ENCODE results near the gene TPRG1L. TPM values are rescaled to one million over a fixed set of nuclear protein-coding genes. Genes with fewer than 3 reads are reported as not detected.

Gene TPRG1L
- total RNA-seq, 1 donor from 2014 or later, result 33.7 TPM

DNA sequence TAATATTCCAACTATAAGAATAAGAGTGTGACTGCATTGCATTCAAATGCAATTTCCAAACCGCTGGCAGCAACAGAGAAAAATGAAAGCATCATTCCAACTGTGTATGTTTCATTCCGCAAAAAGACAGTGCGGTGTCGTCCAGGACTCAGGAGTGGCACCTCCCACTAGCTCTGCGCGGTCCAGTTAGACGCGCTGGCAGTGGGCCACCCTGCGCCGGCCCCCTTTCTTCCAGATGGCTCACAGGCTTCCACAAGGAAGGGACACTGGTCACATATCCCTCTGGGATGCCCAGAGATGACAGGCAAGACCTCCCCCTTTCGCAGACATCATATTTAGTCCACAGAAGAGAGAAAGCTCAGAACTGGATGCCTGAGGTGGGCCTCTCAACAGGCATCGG is 13.2 kb downstream of the TPRG1L start:
- H3K27me3 Mint-ChIP-seq (ENCODE audit: low read depth, unreplicated experiment), result no peaks in the 10 kb centered on the region
- Histone ChIP-seq H3K79me2 (ENCODE audit: insufficient read depth, low read length) (no peaks in the 10 kb centered on the region), H3K4me1 (ENCODE audit: insufficient read depth, low read length) (no peaks in the 10 kb centered on the region), H3K9ac (ENCODE audit: low read length) (no peak overlapping the region), H3K4me2 (ENCODE audit: low read length) (no peak overlapping the region), H3K27me3 (ENCODE audit: insufficient read depth, low read length) (no peaks in the 10 kb centered on the region), H2AFZ (ENCODE audit: low read depth, low read length) (no peak overlapping the region), H4K20me1 (ENCODE audit: insufficient read depth, low read length) (no peaks in the 10 kb centered on the region), H3K4me3 (ENCODE audit: insufficient read depth, low read depth, low read length) (no peak overlapping the region), H3K27ac (ENCODE audit: low read depth, low read length) (no peak overlapping the region), H3K9me3 (ENCODE audit: insufficient read depth, low read depth, low read length) (no peaks in the 10 kb centered on the region), H3K36me3 (ENCODE audit: insufficient read depth, low read length) (peaks cover 11% of the 10 kb centered on the region)
- H3K36me3 Mint-ChIP-seq (ENCODE audit: low read depth, unreplicated experiment), result peaks cover 18% of the 10 kb centered on the region
- H3K4me1 Mint-ChIP-seq (ENCODE audit: low read depth, unreplicated experiment), result peaks cover 2% of the 10 kb centered on the region
- FAIRE-seq, result no peak
- no peaks in the 10 kb centered on the region for H3K9me3 Mint-ChIP-seq (ENCODE audit: unreplicated experiment)
- no peak for TF ChIP-seq EZH2 (IDR thresholded peaks at IDR 0.05; ENCODE audit: insufficient read depth, low read length)
- TF ChIP-seq, protein P1, sequence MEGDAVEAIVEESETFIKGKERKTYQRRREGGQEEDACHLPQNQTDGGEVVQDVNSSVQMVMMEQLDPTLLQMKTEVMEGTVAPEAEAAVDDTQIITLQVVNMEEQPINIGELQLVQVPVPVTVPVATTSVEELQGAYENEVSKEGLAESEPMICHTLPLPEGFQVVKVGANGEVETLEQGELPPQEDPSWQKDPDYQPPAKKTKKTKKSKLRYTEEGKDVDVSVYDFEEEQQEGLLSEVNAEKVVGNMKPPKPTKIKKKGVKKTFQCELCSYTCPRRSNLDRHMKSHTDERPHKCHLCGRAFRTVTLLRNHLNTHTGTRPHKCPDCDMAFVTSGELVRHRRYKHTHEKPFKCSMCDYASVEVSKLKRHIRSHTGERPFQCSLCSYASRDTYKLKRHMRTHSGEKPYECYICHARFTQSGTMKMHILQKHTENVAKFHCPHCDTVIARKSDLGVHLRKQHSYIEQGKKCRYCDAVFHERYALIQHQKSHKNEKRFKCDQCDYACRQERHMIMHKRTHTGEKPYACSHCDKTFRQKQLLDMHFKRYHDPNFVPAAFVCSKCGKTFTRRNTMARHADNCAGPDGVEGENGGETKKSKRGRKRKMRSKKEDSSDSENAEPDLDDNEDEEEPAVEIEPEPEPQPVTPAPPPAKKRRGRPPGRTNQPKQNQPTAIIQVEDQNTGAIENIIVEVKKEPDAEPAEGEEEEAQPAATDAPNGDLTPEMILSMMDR (IDR thresholded peaks at IDR 0.05; ENCODE audit: insufficient read depth, low read depth, low read length), result no peak
- DNase-seq (ENCODE audit: low read depth), result no peak
- H3K27ac Mint-ChIP-seq (ENCODE audit: unreplicated experiment), result no peak overlapping the region
- no peak overlapping the region for H3K4me3 Mint-ChIP-seq (ENCODE audit: unreplicated experiment)

DNA sequence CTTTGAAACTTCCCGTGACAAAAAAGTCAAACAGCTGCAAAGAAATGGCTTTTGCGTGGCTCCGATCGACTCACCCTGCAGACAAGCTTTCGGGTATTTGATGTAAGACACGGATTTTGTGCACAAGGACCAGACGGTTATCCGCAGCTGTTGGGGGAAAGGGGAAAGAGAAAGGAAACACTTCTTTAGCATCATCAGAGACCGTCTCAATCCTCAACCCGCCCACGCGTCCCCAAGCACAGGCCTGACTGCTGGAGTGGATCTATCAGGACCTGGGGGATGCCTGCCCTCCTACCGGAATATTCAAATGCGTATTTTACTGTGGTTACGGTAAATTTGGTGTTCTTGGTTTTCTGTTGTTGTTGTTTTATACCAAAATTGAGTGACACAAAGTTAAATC is 13.9 kb downstream of the TPRG1L start:
- no peaks in the 10 kb centered on the region for H3K9me3 Mint-ChIP-seq (ENCODE audit: unreplicated experiment)
- no peak overlapping the region for H2AFZ ChIP-seq (ENCODE audit: low read depth, low read length)
- no peak overlapping the region for H3K4me3 Mint-ChIP-seq (ENCODE audit: unreplicated experiment)
- no peaks in the 10 kb centered on the region for H3K9me3 ChIP-seq (ENCODE audit: insufficient read depth, low read depth, low read length)
- H3K27me3 ChIP-seq (ENCODE audit: insufficient read depth, low read length), result no peaks in the 10 kb centered on the region
- no peak overlapping the region for H3K4me3 ChIP-seq (ENCODE audit: insufficient read depth, low read depth, low read length)
- no peak overlapping the region for H3K27ac ChIP-seq (ENCODE audit: low read depth, low read length)
- H3K36me3 ChIP-seq (ENCODE audit: insufficient read depth, low read length), result peaks cover 11% of the 10 kb centered on the region
- H3K27ac Mint-ChIP-seq (ENCODE audit: unreplicated experiment), result no peak overlapping the region
- H4K20me1 ChIP-seq (ENCODE audit: insufficient read depth, low read length), result no peaks in the 10 kb centered on the region
- no peaks in the 10 kb centered on the region for H3K27me3 Mint-ChIP-seq (ENCODE audit: low read depth, unreplicated experiment)
- TF ChIP-seq, protein P1 (IDR thresholded peaks at IDR 0.05; ENCODE audit: insufficient read depth, low read depth, low read length), result no peak
- no peak for TF ChIP-seq EZH2 (IDR thresholded peaks at IDR 0.05; ENCODE audit: insufficient read depth, low read length)
- H3K4me1 Mint-ChIP-seq (ENCODE audit: low read depth, unreplicated experiment), result peaks cover 2% of the 10 kb centered on the region
- H3K4me2 ChIP-seq (ENCODE audit: low read length), result no peak overlapping the region
- no peak for DNase-seq (ENCODE audit: low read depth)
- no peak overlapping the region for H3K9ac ChIP-seq (ENCODE audit: low read length)
- H3K36me3 Mint-ChIP-seq (ENCODE audit: low read depth, unreplicated experiment), result peaks cover 16% of the 10 kb centered on the region
- FAIRE-seq, result no peak
- H3K4me1 ChIP-seq (ENCODE audit: insufficient read depth, low read length), result no peaks in the 10 kb centered on the region
- H3K79me2 ChIP-seq (ENCODE audit: insufficient read depth, low read length), result no peaks in the 10 kb centered on the region

DNA sequence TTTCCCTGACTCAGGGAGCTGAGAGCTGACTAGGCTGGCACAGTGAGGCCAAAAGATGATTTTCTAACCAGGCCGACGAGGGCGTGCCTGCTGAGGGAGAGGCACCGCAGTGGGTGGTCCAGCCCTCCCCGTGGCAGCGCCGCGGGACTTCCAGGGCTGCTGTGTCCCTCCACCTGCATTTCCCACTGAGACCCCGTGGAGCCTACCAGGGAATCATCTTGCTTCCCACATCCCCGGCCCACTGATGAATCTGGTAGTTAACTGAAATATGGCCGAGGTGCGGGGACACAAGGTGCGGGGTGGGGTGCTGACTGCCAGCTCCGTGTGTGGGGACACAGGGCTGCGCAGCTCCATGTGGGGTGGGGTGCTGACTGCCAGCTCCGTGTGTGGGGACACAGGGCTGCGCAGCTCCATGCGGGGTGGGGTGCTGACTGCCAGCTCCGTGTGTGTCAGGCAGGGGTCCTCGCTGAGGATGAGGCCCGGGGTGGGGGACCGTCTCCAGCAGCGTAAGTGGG is 14.6 kb downstream of the TPRG1L start:
- H2AFZ ChIP-seq (ENCODE audit: low read depth, low read length), result no peak overlapping the region
- H3K9me3 ChIP-seq (ENCODE audit: insufficient read depth, low read depth, low read length), result no peaks in the 10 kb centered on the region
- H3K27me3 ChIP-seq (ENCODE audit: insufficient read depth, low read length), result no peaks in the 10 kb centered on the region
- no peaks in the 10 kb centered on the region for H3K27me3 Mint-ChIP-seq (ENCODE audit: low read depth, unreplicated experiment)
- no peaks in the 10 kb centered on the region for H3K9me3 Mint-ChIP-seq (ENCODE audit: unreplicated experiment)
- peaks cover 2% of the 10 kb centered on the region for H3K4me1 Mint-ChIP-seq (ENCODE audit: low read depth, unreplicated experiment)
- H3K4me3 ChIP-seq (ENCODE audit: insufficient read depth, low read depth, low read length), result no peak overlapping the region
- H3K27ac Mint-ChIP-seq (ENCODE audit: unreplicated experiment), result no peak overlapping the region
- no peak overlapping the region for H3K27ac ChIP-seq (ENCODE audit: low read depth, low read length)
- H3K79me2 ChIP-seq (ENCODE audit: insufficient read depth, low read length), result no peaks in the 10 kb centered on the region
- H3K36me3 ChIP-seq (ENCODE audit: insufficient read depth, low read length), result peaks cover 11% of the 10 kb centered on the region
- no peak overlapping the region for H3K4me3 Mint-ChIP-seq (ENCODE audit: unreplicated experiment)
- no peaks in the 10 kb centered on the region for H3K4me1 ChIP-seq (ENCODE audit: insufficient read depth, low read length)
- no peak for FAIRE-seq
- H3K36me3 Mint-ChIP-seq (ENCODE audit: low read depth, unreplicated experiment), result peaks cover 16% of the 10 kb centered on the region
- no peaks in the 10 kb centered on the region for H4K20me1 ChIP-seq (ENCODE audit: insufficient read depth, low read length)
- no peak for DNase-seq (ENCODE audit: low read depth)
- TF ChIP-seq, protein P1 (IDR thresholded peaks at IDR 0.05; ENCODE audit: insufficient read depth, low read depth, low read length), result no peak
- no peak for TF ChIP-seq EZH2 (IDR thresholded peaks at IDR 0.05; ENCODE audit: insufficient read depth, low read length)
- H3K4me2 ChIP-seq (ENCODE audit: low read length), result no peak overlapping the region
- H3K9ac ChIP-seq (ENCODE audit: low read length), result no peak overlapping the region
